WTC11 (cell line): ENCODE data around the gene PFKP. TPM values are rescaled to one million over a fixed set of nuclear protein-coding genes. Genes with fewer than 3 reads are reported as not detected.

ENCODE experiments used
- ATAC-seq: fragments of 200-7000 bp; cut with Tn5 transposase; 2 replicates; pipeline ENCODE4 v1.10.0; 2021; ENCODE audit warnings: mild to moderate bottlenecking, moderate library complexity
- CTCF ChIA-PET: fragments of 300-600 bp; sonication (Branson Sonifier 250); formaldehyde crosslinking; loops from one replicate; lab custom pipeline; 2021; ENCODE audit warnings: antibody characterized with exemption; lab: Charles Lee
- POLR2A ChIA-PET: fragments of 350-600 bp; sonication (Branson Sonifier 250); formaldehyde crosslinking; loops from one replicate; lab custom pipeline; 2021; ENCODE audit warnings: antibody characterized with exemption; lab: Charles Lee
- DNase-seq: peaks from one replicate; pipeline ENCODE4 v3.0.0; 2021; ENCODE audit warnings: low spot score
- H3K27ac Mint-ChIP-seq: 2 replicates; pipeline ENCODE4 v1.8.0; 2021; ENCODE audit warnings: mixed read lengths
- H3K27me3 Mint-ChIP-seq: 2 replicates; pipeline ENCODE4 v1.8.0; 2021; ENCODE audit warnings: low read depth, mild to moderate bottlenecking, moderate library complexity, mixed read lengths
- H3K36me3 Mint-ChIP-seq: 2 replicates; pipeline ENCODE4 v1.8.0; 2021; ENCODE audit warnings: mixed read lengths
- H3K4me1 Mint-ChIP-seq: 2 replicates; pipeline ENCODE4 v1.8.0; 2022; ENCODE audit warnings: mixed read lengths
- H3K4me3 Mint-ChIP-seq: 2 replicates; pipeline ENCODE4 v1.8.0; 2021; ENCODE audit warnings: mild to moderate bottlenecking, moderate library complexity, mixed read lengths
- H3K9me3 Mint-ChIP-seq: 2 replicates; pipeline ENCODE4 v1.8.0; 2021; ENCODE audit warnings: mixed read lengths
- ELF4 ChIP-seq: sonication (generic); formaldehyde crosslinking; IDR thresholded peaks from 2 replicates; pipeline ENCODE4 v1.8.1; 2022; ENCODE audit warnings: low read depth, mild to moderate bottlenecking, moderate library complexity, missing genetic modification reagents
- ESRRA ChIP-seq: sonication (generic); formaldehyde crosslinking; IDR thresholded peaks from 2 replicates; pipeline ENCODE4 v1.8.1; 2022; ENCODE audit warnings: mild to moderate bottlenecking, missing genetic modification reagents, borderline replicate concordance
- JAZF1 ChIP-seq: fragments of 250-450 bp; sonication (Bioruptor Pico); IDR thresholded peaks from 2 replicates; pipeline ENCODE4 v1.9.0; 2021; ENCODE audit warnings: moderate library complexity, mild to moderate bottlenecking, inconsistent platforms
- NFE2L1 ChIP-seq: sonication (generic); formaldehyde crosslinking; IDR thresholded peaks from 2 replicates; pipeline ENCODE4 v1.8.1; 2023; ENCODE audit warnings: missing genetic modification reagents
- PRDM15 ChIP-seq: sonication (generic); formaldehyde crosslinking; IDR thresholded peaks from 2 replicates; pipeline ENCODE4 v1.8.0; 2022; ENCODE audit warnings: missing genetic modification reagents
- SMAD3 ChIP-seq: sonication (generic); formaldehyde crosslinking; IDR thresholded peaks from 2 replicates; pipeline ENCODE4 v1.8.0; 2022; ENCODE audit warnings: missing genetic modification reagents, mild to moderate bottlenecking, borderline replicate concordance
- ZNF219 ChIP-seq: sonication (generic); formaldehyde crosslinking; IDR thresholded peaks from 2 replicates; pipeline ENCODE4 v1.8.0; 2023; ENCODE audit warnings: missing genetic modification reagents, mild to moderate bottlenecking, borderline replicate concordance
- ZNF423 ChIP-seq: fragments of 250-450 bp; sonication (Bioruptor Pico); IDR thresholded peaks from 2 replicates; pipeline ENCODE4 v2.1.2; 2022; ENCODE audit warnings: mild to moderate bottlenecking, moderate library complexity
- total RNA-seq: library from RNA; stranded (reverse); gene quantifications from 3 replicates; pipeline ENCODE4 v1.2.3, GENCODE V29; 2021
- TF ChIP-seq, protein P1 (sequence below): sonication (generic); formaldehyde crosslinking; IDR thresholded peaks from 2 replicates; pipeline ENCODE4 v1.8.1; 2022; ENCODE audit warnings: missing genetic modification reagents, borderline replicate concordance
- TF ChIP-seq, protein P2 (sequence below): fragments of 250-450 bp; sonication (Bioruptor Pico); IDR thresholded peaks from 2 replicates; pipeline ENCODE4 v1.9.0; 2021; ENCODE audit warnings: mild to moderate bottlenecking
- TF ChIP-seq, protein P3 (sequence below): sonication (generic); formaldehyde crosslinking; conservative IDR thresholded peaks from 2 replicates; pipeline ENCODE4 v1.8.1; 2023; ENCODE audit warnings: mild to moderate bottlenecking, low read depth, missing genetic modification reagents, moderate library complexity
- TF ChIP-seq, protein P4 (sequence below): fragments of 250-450 bp; sonication (Bioruptor Pico); IDR thresholded peaks from 2 replicates; pipeline ENCODE4 v1.8.0; 2021; ENCODE audit warnings: mild to moderate bottlenecking

The PFKP gene
- total RNA-seq, 1 experiment from 2014 or later, result 127 TPM

DNA sequence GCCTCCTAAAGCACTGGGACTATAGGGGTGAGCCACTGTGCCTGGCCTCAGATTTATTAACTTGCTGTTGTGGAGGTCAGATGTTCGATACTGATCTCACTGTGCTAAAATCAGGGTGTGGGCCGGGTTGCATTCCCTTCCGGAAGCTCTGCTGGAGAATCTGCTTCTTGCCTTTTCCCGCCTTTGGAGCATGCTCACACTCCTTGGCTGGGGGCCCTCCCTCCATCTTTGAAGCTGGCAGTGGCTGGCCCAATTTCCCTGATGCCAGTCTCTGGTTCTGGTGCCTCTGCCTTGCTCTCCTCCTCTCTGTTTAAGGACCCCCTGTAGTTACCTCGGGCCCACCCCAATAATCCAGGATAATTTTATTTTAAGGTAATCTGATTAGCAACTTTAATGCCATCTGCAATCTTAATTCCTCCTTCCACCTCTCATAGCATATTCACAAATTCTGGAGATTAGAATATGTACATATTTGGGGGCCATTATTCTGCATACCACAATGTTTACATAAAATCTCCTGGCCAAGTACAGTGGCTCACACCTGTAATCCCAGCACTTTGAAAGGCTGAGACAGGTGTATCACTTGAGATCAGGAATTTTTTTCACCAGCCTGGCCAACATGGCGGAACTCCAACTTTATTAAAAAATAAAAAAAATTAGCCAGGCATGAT lies 113.1 kb downstream of the PFKP start:
- ChIA-PET CTCF (interaction anchor here (1.2 kb wide), 1 partner anchor 13 kb away, joined by 6 read pairs; no protein-coding TSS in a partner anchor), POLR2A (no interaction called here)
- H3K27me3 Mint-ChIP-seq, result no peaks in the 10 kb centered on the region; the same call in 1 of the 2 replicates
- H3K27ac Mint-ChIP-seq, result no peak overlapping the region
- no peak for DNase-seq
- H3K4me1 Mint-ChIP-seq, result peaks cover 15% of the 10 kb centered on the region
- H3K4me3 Mint-ChIP-seq, result no peak overlapping the region
- H3K9me3 Mint-ChIP-seq, result peaks cover 4% of the 10 kb centered on the region
- H3K36me3 Mint-ChIP-seq, result no peaks in the 10 kb centered on the region
- peak; percentile 75 for ATAC-seq
- TF ChIP-seq PRDM15 (CRISPR knock-in tag), result peak; percentile 57; the same call in 1 of the 2 replicates
- TF ChIP-seq ELF4 (CRISPR knock-in tag), result no peak
- TF ChIP-seq ZNF219 (CRISPR knock-in tag), result no peak
- TF ChIP-seq, protein P1, sequence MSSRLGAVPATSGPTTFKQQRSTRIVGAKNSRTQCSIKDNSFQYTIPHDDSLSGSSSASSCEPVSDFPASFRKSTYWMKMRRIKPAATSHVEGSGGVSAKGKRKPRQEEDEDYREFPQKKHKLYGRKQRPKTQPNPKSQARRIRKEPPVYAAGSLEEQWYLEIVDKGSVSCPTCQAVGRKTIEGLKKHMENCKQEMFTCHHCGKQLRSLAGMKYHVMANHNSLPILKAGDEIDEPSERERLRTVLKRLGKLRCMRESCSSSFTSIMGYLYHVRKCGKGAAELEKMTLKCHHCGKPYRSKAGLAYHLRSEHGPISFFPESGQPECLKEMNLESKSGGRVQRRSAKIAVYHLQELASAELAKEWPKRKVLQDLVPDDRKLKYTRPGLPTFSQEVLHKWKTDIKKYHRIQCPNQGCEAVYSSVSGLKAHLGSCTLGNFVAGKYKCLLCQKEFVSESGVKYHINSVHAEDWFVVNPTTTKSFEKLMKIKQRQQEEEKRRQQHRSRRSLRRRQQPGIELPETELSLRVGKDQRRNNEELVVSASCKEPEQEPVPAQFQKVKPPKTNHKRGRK (CRISPR knock-in tag), result no peak

DNA sequence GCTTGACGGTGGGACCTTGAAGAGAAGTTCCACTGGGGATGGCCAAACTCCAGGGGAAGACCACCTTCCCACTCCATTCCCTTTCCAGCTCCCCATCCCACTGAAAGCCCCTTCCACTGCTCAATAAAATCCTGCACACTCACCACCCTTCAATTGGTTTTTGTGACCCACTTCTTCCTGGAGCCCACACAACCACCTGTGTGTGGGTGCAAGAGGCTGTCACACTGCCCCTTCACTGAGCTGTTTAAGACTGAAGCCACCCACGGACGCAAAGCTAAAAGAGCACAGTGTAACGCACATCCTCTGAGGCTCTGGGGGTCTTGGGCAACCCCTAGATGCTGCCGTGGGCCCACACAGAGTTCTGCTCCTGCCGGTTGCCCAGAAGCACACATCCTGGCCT lies 118.0 kb downstream of the PFKP start:
- Mint-ChIP-seq H3K9me3 (peaks cover 8% of the 10 kb centered on the region), H3K4me3 (no peak overlapping the region), H3K27ac (no peak overlapping the region), H3K27me3 (peaks cover 5% of the 10 kb centered on the region; the same call in 1 of the 2 replicates), H3K4me1 (peaks cover 22% of the 10 kb centered on the region), H3K36me3 (no peaks in the 10 kb centered on the region; the same call in 1 of the 2 replicates)
- TF ChIP-seq, protein P2, sequence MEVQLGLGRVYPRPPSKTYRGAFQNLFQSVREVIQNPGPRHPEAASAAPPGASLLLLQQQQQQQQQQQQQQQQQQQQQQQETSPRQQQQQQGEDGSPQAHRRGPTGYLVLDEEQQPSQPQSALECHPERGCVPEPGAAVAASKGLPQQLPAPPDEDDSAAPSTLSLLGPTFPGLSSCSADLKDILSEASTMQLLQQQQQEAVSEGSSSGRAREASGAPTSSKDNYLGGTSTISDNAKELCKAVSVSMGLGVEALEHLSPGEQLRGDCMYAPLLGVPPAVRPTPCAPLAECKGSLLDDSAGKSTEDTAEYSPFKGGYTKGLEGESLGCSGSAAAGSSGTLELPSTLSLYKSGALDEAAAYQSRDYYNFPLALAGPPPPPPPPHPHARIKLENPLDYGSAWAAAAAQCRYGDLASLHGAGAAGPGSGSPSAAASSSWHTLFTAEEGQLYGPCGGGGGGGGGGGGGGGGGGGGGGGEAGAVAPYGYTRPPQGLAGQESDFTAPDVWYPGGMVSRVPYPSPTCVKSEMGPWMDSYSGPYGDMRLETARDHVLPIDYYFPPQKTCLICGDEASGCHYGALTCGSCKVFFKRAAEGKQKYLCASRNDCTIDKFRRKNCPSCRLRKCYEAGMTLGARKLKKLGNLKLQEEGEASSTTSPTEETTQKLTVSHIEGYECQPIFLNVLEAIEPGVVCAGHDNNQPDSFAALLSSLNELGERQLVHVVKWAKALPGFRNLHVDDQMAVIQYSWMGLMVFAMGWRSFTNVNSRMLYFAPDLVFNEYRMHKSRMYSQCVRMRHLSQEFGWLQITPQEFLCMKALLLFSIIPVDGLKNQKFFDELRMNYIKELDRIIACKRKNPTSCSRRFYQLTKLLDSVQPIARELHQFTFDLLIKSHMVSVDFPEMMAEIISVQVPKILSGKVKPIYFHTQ (CRISPR knock-in tag), result no peak
- ChIA-PET POLR2A (no interaction called here), CTCF (interaction anchor here (0.6 to 0.7 kb wide), 2 partner anchors 589 to 939 kb away, joined by 3 read pairs; no protein-coding TSS in a partner anchor)
- ATAC-seq, result no peak
- DNase-seq, result no peak

- Mint-ChIP-seq H3K4me1 (peaks cover 21% of the 10 kb centered on the region), H3K9me3 (peaks cover 8% of the 10 kb centered on the region), H3K27me3 (peaks cover 5% of the 10 kb centered on the region; the same call in 1 of the 2 replicates), H3K36me3 (no peaks in the 10 kb centered on the region; the same call in 1 of the 2 replicates), H3K27ac (no peak overlapping the region), H3K4me3 (no peak overlapping the region)
- ChIA-PET POLR2A (no interaction called here), CTCF (no interaction called here)
- no peak for DNase-seq
- no peak for ATAC-seq
- TF ChIP-seq, protein P3, sequence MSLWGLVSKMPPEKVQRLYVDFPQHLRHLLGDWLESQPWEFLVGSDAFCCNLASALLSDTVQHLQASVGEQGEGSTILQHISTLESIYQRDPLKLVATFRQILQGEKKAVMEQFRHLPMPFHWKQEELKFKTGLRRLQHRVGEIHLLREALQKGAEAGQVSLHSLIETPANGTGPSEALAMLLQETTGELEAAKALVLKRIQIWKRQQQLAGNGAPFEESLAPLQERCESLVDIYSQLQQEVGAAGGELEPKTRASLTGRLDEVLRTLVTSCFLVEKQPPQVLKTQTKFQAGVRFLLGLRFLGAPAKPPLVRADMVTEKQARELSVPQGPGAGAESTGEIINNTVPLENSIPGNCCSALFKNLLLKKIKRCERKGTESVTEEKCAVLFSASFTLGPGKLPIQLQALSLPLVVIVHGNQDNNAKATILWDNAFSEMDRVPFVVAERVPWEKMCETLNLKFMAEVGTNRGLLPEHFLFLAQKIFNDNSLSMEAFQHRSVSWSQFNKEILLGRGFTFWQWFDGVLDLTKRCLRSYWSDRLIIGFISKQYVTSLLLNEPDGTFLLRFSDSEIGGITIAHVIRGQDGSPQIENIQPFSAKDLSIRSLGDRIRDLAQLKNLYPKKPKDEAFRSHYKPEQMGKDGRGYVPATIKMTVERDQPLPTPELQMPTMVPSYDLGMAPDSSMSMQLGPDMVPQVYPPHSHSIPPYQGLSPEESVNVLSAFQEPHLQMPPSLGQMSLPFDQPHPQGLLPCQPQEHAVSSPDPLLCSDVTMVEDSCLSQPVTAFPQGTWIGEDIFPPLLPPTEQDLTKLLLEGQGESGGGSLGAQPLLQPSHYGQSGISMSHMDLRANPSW, result no peak
- TF ChIP-seq, protein P4, sequence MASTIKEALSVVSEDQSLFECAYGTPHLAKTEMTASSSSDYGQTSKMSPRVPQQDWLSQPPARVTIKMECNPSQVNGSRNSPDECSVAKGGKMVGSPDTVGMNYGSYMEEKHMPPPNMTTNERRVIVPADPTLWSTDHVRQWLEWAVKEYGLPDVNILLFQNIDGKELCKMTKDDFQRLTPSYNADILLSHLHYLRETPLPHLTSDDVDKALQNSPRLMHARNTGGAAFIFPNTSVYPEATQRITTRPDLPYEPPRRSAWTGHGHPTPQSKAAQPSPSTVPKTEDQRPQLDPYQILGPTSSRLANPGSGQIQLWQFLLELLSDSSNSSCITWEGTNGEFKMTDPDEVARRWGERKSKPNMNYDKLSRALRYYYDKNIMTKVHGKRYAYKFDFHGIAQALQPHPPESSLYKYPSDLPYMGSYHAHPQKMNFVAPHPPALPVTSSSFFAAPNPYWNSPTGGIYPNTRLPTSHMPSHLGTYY (CRISPR knock-in tag), result no peak
- TF ChIP-seq JAZF1 (CRISPR knock-in tag) (no peak), ZNF423 (CRISPR knock-in tag) (no peak), NFE2L1 (no peak), ESRRA (no peak), SMAD3 (CRISPR knock-in tag) (no peak), PRDM15 (CRISPR knock-in tag) (no peak)
Observed at GRCh38 chr10:3186368-3186767, 119.0 kb downstream of the PFKP start.
